Fibroblast of skin of right biceps (primary cell): ENCODE measurements around the gene NAALADL2.

Experiments used
- DNase-seq: peaks from one replicate; pipeline ENCODE4 v3.0.0-alpha.2; 2013

NAALADL2 gene

DNA sequence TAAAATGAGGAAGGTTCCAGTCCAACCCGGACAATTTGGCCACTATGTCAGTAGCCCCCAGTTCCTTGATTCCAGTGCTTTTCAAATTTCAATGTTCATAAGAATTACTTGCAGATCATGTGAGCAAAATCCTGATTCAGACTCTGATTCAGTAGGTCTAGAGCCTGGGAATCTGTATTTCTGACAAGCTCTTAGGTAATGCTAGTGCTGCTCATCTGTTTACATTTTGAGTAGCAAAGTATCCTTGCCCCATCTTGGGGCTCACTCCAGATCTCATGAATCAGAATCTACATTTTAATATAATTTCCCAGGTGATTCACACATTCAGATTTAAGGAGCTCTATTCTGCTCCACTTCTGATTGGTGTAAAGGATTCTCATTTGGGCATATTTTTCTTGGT is 142.0 kb downstream of the NAALADL2 start:
- DNase-seq, result no peak

DNA sequence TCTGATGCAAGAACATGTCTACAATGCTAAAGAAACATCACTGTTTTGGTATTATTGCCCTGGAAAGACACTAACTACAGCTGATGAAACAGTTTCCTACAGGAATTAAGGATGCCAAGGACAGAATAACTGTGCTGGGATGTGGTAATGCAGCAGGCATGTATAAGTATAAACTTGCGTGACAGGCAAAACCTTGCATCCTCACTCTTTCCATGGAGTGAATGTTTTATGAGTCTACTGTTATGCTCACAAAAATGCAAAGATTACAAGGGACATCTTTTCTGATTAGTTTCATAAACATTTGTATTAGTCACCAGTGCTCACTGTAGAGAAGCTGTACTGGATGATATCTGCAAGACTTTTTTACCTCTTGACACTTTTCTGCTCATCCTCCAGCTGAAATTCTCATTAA is 143.6 kb downstream of the NAALADL2 start:
- peak; percentile 98 for DNase-seq

DNA sequence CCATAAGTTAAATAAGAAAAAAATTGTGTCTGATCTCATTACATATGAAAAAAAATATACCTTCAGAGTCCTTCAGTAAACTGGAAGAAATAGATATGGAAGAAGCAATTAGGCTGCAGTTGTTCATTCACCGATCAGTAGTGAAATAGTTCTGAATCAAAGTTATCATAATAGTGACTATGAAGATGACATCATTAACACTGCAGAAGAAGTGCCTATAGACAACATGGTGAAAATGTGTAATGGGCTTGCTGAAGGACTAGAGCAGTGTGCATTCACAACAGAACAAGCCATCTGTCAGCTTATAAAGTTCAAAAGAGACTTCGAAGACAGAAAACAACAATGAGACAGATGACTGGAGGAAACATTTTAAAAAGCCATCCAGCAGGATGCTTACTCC is 144.5 kb downstream of the NAALADL2 start:
- no peak for DNase-seq

DNA sequence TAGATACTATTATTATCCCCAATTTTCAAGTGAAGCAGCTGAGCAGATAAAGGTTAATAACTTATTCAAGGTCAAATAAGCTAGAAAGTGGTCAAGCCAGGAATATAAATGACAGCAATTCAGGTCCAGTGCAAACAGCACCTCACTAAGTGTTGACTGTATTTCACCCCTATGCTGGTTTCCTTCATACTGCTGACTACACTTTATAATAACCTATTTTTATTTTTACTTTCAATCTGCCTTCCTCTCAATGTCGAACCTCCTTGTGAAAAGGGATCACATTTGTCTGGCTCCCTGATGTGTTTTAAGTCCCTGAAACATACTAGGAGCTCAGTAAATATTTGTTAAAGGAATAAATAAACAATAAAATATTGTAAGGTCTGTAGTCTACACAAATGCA is 146.1 kb downstream of the NAALADL2 start:
- no peak for DNase-seq

DNA sequence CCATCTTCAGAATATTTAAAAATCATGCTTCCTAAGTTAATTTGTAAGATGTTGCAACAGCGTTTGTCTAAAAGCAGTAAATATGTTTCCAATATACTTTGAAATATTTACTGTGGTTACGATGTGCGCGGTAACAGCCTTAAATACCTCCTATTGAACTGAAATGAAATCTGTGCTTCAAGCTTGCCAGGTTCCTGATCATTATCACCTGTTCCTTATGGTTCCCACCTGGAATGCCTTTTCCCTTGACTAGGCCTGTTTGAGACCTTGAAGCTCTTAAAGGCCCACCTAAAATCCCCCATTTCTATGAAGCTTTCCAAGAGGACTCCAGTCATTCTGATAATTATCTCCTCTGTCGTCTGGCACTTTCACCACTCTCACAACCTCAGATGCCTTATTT is 146.7 kb downstream of the NAALADL2 start:
- DNase-seq, result peak; percentile 47

DNA sequence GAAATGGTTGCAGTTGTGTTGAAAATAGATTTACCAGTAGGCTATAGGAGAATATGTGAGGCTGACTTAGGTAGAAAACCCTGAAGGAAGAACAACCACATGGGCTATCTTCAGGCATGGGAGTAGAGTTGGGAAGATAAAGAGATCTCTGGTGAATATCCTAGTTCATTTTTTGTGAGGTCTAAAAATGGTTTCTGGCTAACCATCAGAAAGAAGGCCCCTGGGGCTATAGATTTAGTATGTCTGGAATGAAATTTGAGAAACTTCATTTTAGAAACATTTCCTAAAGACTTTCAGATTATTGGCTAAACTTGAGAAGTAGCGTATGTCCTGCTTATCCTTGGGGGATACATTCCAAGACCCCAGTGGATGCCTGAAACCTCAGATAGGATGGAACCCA is 148.2 kb downstream of the NAALADL2 start:
- peak; percentile 20 for DNase-seq

DNA sequence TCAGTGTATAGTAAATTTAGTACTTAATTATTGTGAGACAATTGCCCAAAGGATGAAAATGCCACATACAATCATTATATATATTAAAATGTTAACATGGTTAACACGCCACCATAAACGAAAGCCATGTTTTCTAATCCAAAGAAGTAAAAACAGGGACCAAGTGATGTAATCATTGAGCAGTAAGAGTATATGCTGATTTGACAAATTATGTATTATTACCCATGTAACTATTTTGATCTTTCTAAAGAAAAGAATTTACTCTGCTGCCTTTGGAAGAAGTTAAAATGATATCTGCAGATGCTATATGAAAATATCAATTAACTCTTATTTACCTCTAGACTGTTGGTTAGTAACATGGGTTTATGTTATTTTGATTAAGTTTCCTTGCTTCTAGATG is 150.2 kb downstream of the NAALADL2 start:
- DNase-seq, result no peak

DNA sequence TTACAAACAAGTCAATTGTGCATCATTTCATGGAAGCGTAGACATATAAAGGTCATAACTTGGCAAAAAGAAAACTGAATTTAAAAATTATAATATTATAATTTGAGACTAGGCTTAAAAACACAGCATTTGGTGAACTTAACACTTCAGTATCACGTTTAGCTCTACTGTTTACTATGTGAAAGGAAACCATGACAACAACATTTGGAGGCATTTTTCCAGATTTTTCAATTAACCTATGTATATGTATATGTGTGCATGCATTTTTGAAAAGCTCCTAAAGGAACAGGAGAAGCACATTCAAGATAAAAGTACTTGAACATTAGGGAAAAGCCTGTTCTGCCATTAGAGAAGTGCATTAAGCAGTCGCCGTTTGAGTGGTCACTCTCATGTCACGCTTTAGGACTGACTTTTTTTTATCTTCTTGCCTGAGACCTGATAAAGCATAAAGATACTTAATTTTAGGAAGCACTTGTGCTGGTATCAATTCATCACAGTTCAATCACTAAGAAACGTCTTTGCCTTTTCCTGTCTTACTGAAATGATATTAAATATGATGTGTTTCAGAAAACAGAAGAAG is 156.0 kb downstream of the NAALADL2 start:
- DNase-seq, result no peak

DNA sequence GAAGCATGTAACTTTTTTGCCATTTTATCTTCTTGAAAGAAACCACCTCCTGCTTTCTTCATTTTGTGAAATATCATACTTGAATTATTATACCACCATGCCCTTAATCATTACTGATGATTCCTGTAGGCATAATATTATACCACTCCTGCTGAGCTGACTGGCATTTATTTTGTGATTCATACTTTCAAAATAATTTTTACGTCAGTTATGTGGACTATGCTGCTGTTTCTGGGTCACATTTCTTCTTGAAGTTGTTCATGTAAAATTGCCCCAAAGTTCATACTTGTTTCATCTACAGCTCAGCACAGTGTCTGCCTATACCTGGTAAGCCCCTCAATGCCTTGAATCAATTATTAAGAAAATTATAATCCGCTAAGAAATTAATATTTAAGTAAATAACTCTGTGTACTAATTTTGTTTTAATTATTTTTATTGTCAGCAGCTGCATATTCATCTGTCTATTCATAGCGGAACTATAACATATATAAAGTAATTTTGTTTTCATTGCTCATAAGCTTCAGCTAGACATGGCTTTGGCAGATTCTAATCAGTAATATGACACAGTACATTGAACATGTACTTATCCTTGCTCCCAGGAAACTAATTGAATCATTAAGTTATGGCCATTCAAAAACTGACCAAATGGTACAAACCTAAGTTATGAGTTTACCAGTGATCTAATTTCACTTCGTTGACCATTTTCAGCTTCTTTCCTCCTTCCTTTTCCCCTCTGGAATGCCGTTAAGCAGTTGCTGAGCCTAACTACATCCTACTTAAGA is 160.0 kb downstream of the NAALADL2 start:
- DNase-seq, result no peak

DNA sequence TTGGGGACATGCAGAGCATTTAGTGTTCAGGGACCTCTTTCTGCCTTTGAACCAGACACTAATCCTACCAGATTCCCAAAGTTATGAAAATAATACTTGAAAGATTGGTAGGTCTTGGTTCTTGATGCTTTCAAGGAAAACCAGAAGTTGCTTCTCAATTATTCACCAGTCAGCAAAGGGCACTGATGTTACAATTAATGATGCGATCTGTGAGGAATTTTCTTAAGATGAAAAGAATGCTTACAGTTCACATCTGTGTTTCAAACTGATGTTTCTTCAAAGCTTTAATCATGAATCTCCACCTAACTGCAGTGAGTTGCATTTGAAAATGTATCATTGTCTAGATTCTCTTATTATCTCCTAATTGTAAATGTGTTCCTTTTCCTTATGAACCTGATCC is 161.0 kb downstream of the NAALADL2 start:
- peak; percentile 35 for DNase-seq

DNA sequence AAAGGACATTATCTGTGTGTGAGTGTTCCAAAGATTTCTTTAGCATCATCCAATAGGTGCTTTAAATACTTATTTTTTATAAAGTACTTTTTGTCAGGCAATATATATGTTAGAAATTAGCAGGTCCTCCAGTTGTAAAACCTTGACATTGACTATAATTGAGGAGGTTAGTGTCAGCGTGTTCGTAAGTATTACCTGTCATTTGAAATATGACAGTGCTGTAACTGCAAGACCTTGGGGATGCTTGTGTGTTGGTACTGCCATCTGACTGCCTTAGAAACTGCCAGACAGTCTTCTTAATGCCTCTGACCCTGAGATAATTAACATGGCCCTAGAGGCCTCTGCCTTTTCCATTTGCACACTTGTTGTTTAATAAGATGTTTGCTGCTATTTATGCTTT is 170.7 kb downstream of the NAALADL2 start:
- DNase-seq, result no peak

DNA sequence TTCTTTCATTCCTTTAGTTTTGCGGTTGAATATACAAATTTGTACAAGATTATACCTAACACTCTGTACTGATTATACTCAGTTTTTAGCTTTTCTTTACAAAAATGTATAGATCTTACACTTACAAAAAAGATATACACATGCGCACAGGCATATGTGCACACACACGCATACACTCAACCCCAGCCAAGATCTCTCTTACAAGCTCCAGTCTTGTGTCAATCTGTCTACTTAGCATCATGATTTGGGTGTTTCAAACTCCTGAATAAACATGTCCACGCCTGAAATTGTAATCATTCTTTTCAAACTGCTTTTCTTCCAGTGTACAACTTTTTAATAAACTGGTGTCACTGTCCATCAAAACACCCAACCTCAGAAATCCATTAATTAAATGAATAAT is 180.7 kb downstream of the NAALADL2 start:
- no peak for DNase-seq

DNA sequence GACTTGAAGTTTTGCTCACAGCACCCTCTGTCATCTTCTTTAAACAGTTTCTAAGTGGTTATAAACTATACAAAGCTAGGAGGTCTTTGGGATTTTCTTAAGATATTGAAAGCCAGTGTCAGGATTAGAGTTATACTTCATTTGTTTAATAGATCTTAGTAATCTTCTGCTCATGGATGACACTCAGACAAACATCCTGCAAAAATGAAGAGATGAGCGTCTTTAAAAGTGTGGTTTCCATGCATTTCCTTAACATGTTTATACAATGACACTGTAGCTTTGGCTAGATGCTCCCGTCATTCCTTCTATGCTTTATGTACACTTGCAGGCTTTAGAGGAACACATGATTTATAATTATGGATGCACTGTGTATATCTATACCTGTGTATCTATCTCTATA is 182.2 kb downstream of the NAALADL2 start:
- peak; percentile 52 for DNase-seq

DNA sequence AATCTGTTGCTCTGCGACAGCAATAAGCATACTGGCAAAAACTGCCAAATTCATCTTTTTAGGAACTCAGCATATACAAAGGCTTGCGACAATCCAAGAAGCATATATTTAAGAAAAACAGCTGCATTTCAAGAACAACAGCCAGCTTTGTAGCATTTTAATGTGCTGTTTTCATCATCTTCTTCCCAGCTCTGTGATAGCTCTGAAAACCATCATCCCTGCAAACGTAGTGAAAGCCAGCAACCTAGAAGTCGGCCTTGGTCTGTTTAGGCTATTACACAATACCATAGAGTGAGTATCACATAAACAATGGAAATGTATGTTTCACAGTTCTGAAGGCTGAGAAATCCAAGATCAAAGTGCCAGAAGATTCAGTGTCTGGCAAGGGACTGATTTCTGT is 187.5 kb downstream of the NAALADL2 start:
- DNase-seq, result peak; percentile 16

DNA sequence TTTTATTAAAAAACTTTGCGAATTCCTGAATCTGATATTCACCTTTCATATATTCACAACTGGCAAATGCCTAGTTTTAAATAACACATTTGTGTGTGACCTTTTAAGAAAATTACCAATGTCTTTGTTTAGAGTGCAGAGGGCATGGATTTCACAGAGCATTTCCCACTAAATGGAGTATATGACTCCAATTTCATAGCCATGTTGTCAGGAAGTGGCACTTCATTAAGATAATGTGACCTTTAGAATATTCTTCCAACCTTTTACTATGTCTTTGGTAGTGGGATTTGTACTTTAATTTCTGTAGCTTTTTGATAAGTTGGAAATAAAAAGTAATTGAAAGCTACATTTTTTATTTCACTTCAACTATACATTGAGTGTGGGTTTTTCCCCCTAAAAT is 188.7 kb downstream of the NAALADL2 start:
- DNase-seq, result no peak

DNA sequence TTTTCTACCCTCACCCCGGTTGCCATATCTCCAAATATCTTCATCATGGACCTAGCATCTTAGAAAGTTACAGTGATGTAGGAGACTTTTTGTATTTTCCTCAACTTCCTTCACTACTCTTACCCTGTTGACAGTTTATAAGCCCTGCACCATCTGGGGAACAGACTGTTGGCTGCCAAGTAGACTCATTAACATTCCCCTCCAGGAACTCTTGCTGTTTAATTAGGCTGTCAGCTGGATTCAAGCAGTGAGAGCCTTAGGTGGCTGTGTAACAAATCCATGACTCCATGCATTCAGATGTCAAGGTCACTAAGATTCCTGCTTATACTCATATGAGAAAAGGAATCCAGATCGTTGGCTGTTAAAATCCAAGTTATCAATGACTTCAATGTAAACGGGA is 198.3 kb downstream of the NAALADL2 start:
- DNase-seq, result no peak

DNA sequence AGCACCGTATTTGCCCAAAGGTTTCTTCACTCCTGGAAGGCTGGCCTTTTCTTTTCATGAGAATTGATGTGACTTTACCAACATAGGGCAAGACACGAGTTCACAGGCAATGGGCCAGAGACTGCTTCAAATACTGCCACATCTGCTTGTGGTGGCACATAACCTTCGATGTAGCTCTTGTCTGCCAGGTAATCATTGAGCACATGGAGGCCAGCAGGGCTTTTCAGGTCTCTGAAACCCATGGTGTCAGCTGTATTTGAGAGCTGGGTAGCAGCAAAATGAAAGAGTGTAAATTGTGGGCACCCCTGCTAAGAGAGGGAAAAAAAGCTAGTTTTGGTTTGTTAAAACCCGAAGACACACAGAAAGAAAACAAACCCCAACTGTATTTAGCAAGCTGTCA is 200.7 kb downstream of the NAALADL2 start:
- no peak for DNase-seq

DNA sequence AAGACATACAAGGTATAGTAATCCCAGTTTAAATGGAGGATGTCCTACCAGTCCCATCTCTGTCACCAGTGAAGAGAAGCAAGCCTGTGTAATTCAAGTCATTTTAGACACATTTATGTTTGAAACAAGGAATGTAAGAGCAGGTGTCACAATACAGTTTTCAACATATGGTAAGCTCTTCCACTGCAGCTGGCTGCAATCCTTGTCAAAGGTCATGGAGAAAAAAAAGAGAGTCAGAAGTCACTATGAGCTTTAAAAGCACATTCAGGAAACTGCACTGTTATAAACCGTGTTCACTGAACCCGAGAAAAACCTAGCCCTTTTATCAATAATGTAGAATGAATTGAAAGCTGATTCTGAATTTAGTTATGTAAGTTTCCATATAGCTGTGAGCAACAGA is 206.4 kb downstream of the NAALADL2 start:
- no peak for DNase-seq

DNA sequence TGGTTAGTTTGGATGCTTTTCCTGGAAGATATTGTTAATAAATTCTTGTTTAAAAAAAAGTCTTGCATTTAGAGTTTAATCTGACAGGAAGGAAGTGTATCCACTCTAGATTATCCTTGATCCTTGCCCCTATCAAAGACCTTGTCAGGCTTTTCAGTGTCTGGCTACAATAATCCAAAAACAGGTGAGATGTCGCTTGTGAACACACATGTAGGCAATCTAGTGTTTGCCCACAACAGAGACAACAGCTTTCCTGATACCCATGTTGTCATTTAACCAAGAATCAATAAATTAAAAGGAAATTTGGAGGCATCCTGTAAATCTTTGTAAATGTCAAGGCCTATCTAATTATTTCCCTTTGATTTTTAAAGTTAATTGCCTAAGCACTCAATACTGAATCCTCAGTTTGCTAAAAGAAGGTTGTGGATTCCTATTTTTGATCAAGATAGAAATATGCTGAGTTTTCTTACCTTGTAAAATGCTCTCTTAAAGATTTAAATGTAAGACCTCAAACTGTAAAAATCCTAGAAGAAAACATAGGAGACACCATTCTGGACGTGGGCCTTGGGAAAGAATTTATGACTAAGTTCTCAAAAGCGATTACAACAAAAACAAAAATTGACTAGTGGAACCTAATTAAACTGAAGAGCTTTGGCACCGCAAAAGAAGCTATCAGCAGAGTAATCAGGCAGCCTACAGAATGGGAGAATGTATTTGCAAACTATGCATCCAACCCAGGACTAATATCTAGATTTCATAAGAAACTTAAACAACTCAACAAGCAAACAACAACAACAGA is 207.7 kb downstream of the NAALADL2 start:
- no peak for DNase-seq

DNA sequence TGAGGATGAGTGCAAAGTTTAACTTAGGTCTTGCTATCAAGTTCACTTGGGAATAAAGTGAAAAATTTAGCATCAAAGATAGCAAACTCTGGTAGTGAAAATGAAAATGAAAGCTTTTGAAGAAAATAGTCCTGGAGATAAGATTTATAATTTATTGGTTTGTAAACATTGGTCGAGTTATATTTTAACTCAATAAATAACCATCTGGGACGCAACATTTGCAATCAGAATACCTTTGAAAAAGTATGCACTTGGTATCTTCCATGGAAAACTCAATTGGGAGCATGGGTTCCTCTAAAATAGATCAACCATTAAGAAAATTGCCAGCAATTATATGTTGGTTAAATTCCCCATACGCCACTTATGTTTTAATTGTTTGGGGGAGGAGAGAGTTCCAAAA is 209.5 kb downstream of the NAALADL2 start:
- DNase-seq, result no peak

DNA sequence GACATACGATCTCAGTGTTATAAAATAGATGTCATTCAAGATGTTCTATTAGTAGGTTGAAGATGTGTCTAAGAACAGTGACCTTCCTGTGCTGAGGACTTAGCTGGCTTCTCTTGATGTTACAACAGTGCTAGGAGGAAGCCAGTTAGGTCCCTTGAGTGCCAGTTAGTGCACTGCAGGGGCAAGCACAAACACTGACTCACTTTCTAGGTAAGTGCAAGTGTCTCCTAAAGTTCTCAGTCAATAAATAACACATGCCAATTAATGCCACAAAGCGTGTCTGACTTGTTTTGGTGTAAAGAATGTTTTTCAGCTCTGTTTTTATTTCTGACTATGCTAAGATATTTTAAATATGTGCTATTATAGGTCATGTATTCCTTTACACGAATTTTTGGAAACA is 211.8 kb downstream of the NAALADL2 start:
- DNase-seq, result no peak

DNA sequence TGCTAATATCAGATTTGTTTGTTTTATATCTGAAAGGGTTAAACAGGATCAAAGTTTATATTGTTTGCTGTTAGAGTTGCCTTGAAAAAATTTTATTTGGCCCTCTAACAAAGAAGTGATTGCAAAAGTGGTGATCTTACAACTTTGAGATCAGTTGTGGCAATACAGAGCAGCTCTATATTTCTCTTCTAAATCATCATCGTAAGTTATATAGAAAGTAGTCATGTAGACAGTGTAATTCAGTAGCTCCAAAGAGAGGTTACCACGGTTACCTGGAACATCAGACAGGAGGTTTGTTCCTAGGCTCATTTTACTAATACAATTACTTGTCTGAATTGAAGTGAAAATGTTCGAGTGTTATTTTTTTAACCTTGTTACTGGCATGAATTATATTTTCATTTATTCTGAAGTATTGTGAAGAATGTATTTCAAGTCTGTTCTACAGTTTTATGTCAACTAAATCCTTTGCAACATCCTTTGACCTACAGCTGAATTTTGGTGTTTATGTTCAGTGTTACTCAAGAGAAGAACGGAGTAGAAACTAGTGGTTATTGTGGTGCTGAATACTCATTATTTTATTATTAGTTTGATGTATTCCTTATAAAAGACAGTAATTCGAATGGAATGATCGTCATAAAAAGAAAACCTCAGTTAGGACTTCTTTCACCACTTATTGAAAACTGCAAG is 214.2 kb downstream of the NAALADL2 start:
- DNase-seq, result no peak

DNA sequence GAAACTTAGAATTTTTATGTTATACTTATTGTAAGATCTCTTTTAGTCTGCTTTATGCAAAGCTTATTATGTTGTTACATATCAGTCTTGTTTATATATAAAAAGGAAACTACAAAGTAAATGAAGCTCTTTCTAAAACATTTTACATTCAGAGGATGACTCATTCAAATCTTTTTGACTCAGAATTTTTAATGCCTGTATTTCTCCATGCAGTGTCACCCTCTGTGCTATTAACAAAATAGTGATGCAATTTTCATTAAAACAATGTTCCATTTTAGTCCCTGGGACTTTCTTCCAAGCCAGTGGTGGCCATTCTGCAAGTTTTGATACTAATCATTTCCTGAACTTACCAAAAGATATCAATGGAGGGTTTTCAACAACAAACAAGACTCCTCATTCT is 216.1 kb downstream of the NAALADL2 start:
- peak; percentile 34 for DNase-seq

DNA sequence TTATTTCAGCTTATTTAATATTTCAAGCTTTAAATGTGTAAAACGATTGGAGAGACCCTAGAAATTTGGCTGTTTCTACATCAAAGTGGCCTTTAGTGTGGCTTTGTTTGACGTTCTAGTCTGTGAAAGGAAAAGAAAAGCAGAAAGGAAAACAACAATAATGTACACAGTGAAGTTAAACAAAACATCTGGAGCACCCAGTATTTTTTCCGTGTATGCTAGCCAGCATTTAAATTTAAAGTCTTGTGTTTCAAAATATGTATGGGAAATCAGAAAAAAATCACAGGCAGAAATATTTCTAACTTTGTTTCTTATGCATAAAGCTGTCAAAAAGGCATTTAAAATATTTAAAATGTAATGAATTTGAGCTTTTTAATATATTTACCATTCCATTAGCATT is 218.1 kb downstream of the NAALADL2 start:
- no peak for DNase-seq
